ENCODE data around the gene INPP4B. TPM values are rescaled to one million over a fixed set of nuclear protein-coding genes. Genes with fewer than 3 reads are reported as not detected.

INPP4B gene
- total RNA-seq, 1 experiment from 2014 or later, result 14.3 TPM

DNA sequence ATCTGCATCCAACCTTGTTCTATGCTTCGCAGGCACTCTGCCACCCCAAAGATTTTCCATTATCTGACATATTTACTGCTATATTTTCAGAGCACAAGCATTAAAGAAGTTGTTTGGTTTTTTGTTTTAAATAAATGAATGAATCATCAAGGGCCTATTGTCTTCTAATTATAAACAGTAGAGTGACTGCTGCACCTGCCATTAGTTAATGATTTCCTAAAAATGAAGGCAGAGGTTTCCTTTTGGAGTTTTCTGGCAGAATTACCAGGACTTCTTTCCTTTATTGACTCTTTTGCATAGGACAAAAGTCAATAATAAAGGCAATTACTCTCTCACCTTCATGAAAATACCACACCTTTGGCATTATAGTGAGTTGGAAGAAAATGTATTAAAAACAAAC, 238.1 kb downstream of the INPP4B start (continued):
- TF ChIP-seq, protein P1, sequence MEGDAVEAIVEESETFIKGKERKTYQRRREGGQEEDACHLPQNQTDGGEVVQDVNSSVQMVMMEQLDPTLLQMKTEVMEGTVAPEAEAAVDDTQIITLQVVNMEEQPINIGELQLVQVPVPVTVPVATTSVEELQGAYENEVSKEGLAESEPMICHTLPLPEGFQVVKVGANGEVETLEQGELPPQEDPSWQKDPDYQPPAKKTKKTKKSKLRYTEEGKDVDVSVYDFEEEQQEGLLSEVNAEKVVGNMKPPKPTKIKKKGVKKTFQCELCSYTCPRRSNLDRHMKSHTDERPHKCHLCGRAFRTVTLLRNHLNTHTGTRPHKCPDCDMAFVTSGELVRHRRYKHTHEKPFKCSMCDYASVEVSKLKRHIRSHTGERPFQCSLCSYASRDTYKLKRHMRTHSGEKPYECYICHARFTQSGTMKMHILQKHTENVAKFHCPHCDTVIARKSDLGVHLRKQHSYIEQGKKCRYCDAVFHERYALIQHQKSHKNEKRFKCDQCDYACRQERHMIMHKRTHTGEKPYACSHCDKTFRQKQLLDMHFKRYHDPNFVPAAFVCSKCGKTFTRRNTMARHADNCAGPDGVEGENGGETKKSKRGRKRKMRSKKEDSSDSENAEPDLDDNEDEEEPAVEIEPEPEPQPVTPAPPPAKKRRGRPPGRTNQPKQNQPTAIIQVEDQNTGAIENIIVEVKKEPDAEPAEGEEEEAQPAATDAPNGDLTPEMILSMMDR (IDR thresholded peaks at IDR 0.05 in 2 of 3, conservative IDR thresholded peaks at IDR 0.05 in 1 of 3; ENCODE audit: borderline replicate concordance in 1 of 3, insufficient read depth in 1 of 3, low read depth in 2 of 3, low read length in 2 of 3), result no peak
- TF ChIP-seq POLR2A (IDR thresholded peaks at IDR 0.05; ENCODE audit: borderline replicate concordance, extremely low read depth, insufficient read depth, insufficient read length) (no peak), POLR2AphosphoS5 (IDR thresholded peaks at IDR 0.05; ENCODE audit: low read depth, low read length) (no peak), ELF1 (IDR thresholded peaks at IDR 0.05; ENCODE audit: borderline replicate concordance, low read depth) (no peak), RAD21 (IDR thresholded peaks at IDR 0.05; ENCODE audit: low read depth) (no peak), SRF (IDR thresholded peaks at IDR 0.05; ENCODE audit: low read depth) (no peak), ZNF274 (IDR thresholded peaks at IDR 0.05; ENCODE audit: low read depth, low read length) (no peak), CEBPB (IDR thresholded peaks at IDR 0.05; ENCODE audit: low read depth) (no peak), YY1 (IDR thresholded peaks at IDR 0.05; ENCODE audit: extremely low read depth, insufficient replicate concordance, low read depth, low read length) (no peak)

DNA sequence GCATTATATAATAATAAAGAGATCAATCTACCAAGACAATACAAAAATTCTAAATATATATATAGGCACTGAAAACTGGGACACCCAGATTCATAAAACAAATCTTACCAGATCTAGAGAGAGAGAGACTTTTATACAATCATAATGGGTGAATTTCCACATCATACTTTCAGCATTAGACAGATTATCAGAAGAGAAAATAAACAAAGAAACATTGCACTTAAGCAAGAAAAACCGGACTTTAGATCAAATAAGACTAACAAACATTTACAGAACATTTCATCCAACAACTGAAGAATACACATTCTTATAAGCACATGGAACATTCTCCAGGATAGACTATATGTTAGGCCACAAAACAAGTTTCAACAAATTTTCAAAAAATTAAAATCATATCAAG, 245.1 kb downstream of the INPP4B start:
- Histone ChIP-seq H3K9ac (ENCODE audit: low read length) (no peak overlapping the region), H3K9me2 (ENCODE audit: insufficient read depth) (no peaks in the 10 kb centered on the region), H4K20me1 (ENCODE audit: insufficient read depth) (no peaks in the 10 kb centered on the region), H2AFZ (ENCODE audit: low read depth, low read length, poor library complexity, severe bottlenecking) (no peak overlapping the region), H3K9me3 (ENCODE audit: control insufficient read depth in 1 of 2, insufficient read depth in 1 of 2, low read depth in 1 of 2, low read length in 2 of 2) (no peaks in the 10 kb centered on the region), H3K4me3 (replicated peaks in 1 of 2; ENCODE audit: low read depth in 1 of 2, low read length in 2 of 2) (no peak overlapping the region), H3K79me2 (ENCODE audit: insufficient read depth, low read length) (no peaks in the 10 kb centered on the region), H3K27me3 (ENCODE audit: insufficient read depth, low read length) (no peaks in the 10 kb centered on the region), H3K27ac (ENCODE audit: low read depth, low read length) (no peak overlapping the region), H3K4me1 (ENCODE audit: control insufficient read depth in 1 of 2, insufficient read depth in 2 of 2, low read length in 2 of 2) (no peaks in the 10 kb centered on the region; a peak in 1 of 4 replicates), H3K36me3 (ENCODE audit: control insufficient read depth in 1 of 2, insufficient read depth in 2 of 2, low read length in 2 of 2) (no peaks in the 10 kb centered on the region), H3K4me2 (ENCODE audit: low read length) (no peak overlapping the region)
- ChIA-PET POLR2A (no interaction called here), CTCF (no interaction called here), RAD21 (ENCODE audit: low non-redundant PET in 1 of 2, low total read pairs in 2 of 2, uncharacterized antibody in 2 of 2, unreplicated experiment in 2 of 2) (no interaction called here)
- ATAC-seq, result no peak
- DNase-seq (ENCODE audit: low read depth, low spot score), result no peak
- intact Hi-C loops (cut with micrococcal nuclease), result no loop called here
- no TSS peak for BruUV-seq (replicated peaks)
- TF ChIP-seq ZNF274 (IDR thresholded peaks at IDR 0.05; ENCODE audit: low read depth, low read length) (no peak), YY1 (IDR thresholded peaks at IDR 0.05; ENCODE audit: extremely low read depth, insufficient replicate concordance, low read depth, low read length) (no peak), EZH2 (IDR thresholded peaks at IDR 0.05) (no peak), RAD21 (IDR thresholded peaks at IDR 0.05; ENCODE audit: low read depth) (no peak), SIN3A (IDR thresholded peaks at IDR 0.05; ENCODE audit: low read depth) (no peak), CBX3 (IDR thresholded peaks at IDR 0.05; ENCODE audit: low read depth) (no peak), SRF (IDR thresholded peaks at IDR 0.05; ENCODE audit: low read depth) (no peak), FOSL1 (IDR thresholded peaks at IDR 0.05; ENCODE audit: low read depth) (no peak)
- TF ChIP-seq, protein P2, sequence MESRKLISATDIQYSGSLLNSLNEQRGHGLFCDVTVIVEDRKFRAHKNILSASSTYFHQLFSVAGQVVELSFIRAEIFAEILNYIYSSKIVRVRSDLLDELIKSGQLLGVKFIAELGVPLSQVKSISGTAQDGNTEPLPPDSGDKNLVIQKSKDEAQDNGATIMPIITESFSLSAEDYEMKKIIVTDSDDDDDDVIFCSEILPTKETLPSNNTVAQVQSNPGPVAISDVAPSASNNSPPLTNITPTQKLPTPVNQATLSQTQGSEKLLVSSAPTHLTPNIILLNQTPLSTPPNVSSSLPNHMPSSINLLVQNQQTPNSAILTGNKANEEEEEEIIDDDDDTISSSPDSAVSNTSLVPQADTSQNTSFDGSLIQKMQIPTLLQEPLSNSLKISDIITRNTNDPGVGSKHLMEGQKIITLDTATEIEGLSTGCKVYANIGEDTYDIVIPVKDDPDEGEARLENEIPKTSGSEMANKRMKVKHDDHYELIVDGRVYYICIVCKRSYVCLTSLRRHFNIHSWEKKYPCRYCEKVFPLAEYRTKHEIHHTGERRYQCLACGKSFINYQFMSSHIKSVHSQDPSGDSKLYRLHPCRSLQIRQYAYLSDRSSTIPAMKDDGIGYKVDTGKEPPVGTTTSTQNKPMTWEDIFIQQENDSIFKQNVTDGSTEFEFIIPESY (IDR thresholded peaks at IDR 0.05; ENCODE audit: extremely low read depth, insufficient replicate concordance, low read length), result no peak
- TF ChIP-seq, protein P3, sequence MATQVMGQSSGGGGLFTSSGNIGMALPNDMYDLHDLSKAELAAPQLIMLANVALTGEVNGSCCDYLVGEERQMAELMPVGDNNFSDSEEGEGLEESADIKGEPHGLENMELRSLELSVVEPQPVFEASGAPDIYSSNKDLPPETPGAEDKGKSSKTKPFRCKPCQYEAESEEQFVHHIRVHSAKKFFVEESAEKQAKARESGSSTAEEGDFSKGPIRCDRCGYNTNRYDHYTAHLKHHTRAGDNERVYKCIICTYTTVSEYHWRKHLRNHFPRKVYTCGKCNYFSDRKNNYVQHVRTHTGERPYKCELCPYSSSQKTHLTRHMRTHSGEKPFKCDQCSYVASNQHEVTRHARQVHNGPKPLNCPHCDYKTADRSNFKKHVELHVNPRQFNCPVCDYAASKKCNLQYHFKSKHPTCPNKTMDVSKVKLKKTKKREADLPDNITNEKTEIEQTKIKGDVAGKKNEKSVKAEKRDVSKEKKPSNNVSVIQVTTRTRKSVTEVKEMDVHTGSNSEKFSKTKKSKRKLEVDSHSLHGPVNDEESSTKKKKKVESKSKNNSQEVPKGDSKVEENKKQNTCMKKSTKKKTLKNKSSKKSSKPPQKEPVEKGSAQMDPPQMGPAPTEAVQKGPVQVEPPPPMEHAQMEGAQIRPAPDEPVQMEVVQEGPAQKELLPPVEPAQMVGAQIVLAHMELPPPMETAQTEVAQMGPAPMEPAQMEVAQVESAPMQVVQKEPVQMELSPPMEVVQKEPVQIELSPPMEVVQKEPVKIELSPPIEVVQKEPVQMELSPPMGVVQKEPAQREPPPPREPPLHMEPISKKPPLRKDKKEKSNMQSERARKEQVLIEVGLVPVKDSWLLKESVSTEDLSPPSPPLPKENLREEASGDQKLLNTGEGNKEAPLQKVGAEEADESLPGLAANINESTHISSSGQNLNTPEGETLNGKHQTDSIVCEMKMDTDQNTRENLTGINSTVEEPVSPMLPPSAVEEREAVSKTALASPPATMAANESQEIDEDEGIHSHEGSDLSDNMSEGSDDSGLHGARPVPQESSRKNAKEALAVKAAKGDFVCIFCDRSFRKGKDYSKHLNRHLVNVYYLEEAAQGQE (IDR thresholded peaks at IDR 0.05; ENCODE audit: low read depth), result no peak
- TF ChIP-seq, protein P1 (IDR thresholded peaks at IDR 0.05 in 2 of 3, conservative IDR thresholded peaks at IDR 0.05 in 1 of 3; ENCODE audit: borderline replicate concordance in 1 of 3, insufficient read depth in 1 of 3, low read depth in 2 of 3, low read length in 2 of 3), result no peak
